Right cardiac atrium (tissue), 5 donors: Measurements from ENCODE around the gene POLN. TPM values are rescaled to one million over a fixed set of nuclear protein-coding genes. Genes with fewer than 3 reads are reported as not detected.
"Not testable (repeated sequence)": the region's sequence is repeated elsewhere in the genome, so short reads cannot be mapped to it uniquely, and the experiment has no call there.

ENCODE experiments used
- ATAC-seq, 2 donors: fragments of 200-7000 bp; cut with Tn5 transposase; one replicate each; pipeline versions ENCODE4 v1.8.0 to v1.9.1; 2020; ENCODE audit warnings: moderate library complexity in 2 of 2, mild to moderate bottlenecking in 1 of 2
- DNase-seq, 3 donors: peaks; one replicate each; pipeline ENCODE4 v3.0.0-alpha.2; 2020
- H3K27ac ChIP-seq: one replicate; pipeline ENCODE4 v1.5.1; 2013; ENCODE audit warnings: mild to moderate bottlenecking, low read length, control low read depth, moderate library complexity
- H3K27me3 ChIP-seq: one replicate; pipeline ENCODE4 v1.6.1; 2013; ENCODE audit not compliant: control insufficient read depth, insufficient read depth
- H3K4me1 ChIP-seq: one replicate; pipeline ENCODE4 v1.6.1; 2013; ENCODE audit warnings: low read length; ENCODE audit not compliant: control insufficient read depth, insufficient read depth
- H3K4me3 ChIP-seq: one replicate; pipeline ENCODE4 v1.5.1; 2013; ENCODE audit warnings: low read length, control low read depth
- H3K9me3 ChIP-seq: one replicate; pipeline ENCODE4 v1.6.1; 2013; ENCODE audit warnings: low read length; ENCODE audit not compliant: control insufficient read depth
- WGBS: extraction: QIAGEN DNeasy Blood & Tissue Kit; methylation state at CpG from one replicate; pipeline ENCODE4 v1.1.7; 2013; 5-methylcytosine and 5-hydroxymethylcytosine counted together
- intact Hi-C, 4 donors: fragments of 100-400 bp; cut with DNase I; formaldehyde crosslinking; loops; one replicate each; pipeline versions ENCODE4 v1.11.0 to v1.14.0; 2022 to 2023
- polyA plus RNA-seq: library from polyadenylated mRNA; stranded (reverse); fragments of 200-250 nt; gene quantifications from one replicate; pipeline ENCODE4 v1.2.3, GENCODE V29; 2013
- total RNA-seq, 4 donors: library from RNA; stranded (reverse); fragmentation: NEBNext Ultra II Directional; extraction: Animal tissue kit (Norgen Biotek cat#: 25700); gene quantifications; one replicate each; pipeline ENCODE4 v1.2.1, GENCODE V29; 2021
- donor health status: healthy with polysubstance abuse.
- donor health status: DM: no; HTN: yes; CAD: no.
- donor health status: DM: no; HTN: no; CAD: no.
- donor health status: DM: no; HTN: yes; CAD: no; lungs with severe emphysema.
- donor health status: DM: yes; HTN: yes; CAD: no.

The POLN gene
- total and polyA plus RNA-seq, 5 donors = 1.5 to 5.9 (median 3.8) TPM

- DNase-seq = no peak
- 50% methylated on average over 3 of the region's 3 CpGs for WGBS
- no peaks in the 10 kb centered on the region for H3K4me1 ChIP-seq
- ATAC-seq = no peak
- no peak overlapping the region for H3K27ac ChIP-seq
- no peaks in the 10 kb centered on the region for H3K27me3 ChIP-seq
- H3K9me3 ChIP-seq = no peaks in the 10 kb centered on the region
- intact Hi-C loops = no loop called here
- no peak overlapping the region for H3K4me3 ChIP-seq
Measured at GRCh38 chr4:2236944-2237666, 4.8 kb downstream of the POLN start.

DNA sequence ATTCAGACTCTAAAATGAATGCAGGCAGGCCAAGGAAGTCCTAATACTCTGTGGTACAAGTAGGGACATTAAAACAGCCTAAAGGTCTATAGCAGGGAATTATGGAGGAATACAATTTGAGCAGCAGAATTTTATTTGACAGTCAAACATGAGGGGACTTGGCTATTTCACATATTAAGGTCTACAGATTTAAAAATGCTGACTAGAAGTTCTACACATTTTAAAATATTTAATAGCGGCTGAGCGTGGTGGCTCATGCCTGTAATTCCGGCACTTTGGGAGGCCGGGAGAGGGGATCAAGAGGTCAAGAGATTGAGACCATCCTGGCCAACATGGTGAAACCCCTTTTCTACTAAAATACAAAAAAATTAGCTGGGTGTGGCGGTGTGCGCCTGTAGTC is 10.8 kb downstream of the POLN start:
- intact Hi-C loops = no loop called here
- H3K27me3 ChIP-seq = no peaks in the 10 kb centered on the region
- H3K4me3 ChIP-seq = no peak overlapping the region
- no peaks in the 10 kb centered on the region for H3K4me1 ChIP-seq
- no peak for DNase-seq
- no peak overlapping the region for H3K27ac ChIP-seq
- ATAC-seq = no peak
- WGBS = 99% methylated on average over 6 of the region's 6 CpGs
- H3K9me3 ChIP-seq = no peaks in the 10 kb centered on the region

DNA sequence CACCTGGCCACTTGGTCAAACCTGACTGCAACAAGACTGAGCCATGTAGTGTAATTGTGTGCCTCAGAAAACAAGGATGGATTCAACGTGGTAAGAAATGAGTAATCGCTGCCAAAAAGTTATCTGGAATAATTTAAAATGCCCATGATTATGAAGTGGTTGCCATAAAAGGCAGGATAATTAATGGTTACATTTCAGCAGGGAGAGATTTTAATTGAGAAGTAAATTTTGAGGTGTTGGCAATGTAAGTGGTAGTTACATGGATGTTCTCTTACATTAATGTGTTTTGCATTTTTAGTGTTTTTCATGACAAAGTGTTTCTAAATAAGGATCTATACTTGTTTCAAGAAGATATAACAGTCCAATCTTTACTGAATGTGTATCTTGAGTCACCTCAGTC is 15.7 kb downstream of the POLN start:
- 75% methylated on average over 2 of the region's 2 CpGs for WGBS
- no peaks in the 10 kb centered on the region for H3K27me3 ChIP-seq
- no peak overlapping the region for H3K4me3 ChIP-seq
- no peaks in the 10 kb centered on the region for H3K9me3 ChIP-seq
- intact Hi-C loops = loop anchor here in 2 of 4 donors (10.0 kb wide), 1 partner anchor 239 kb away; the partner anchor contains the start of gene RNF4 (in 2 of the 2)
- DNase-seq = no peak
- no peak overlapping the region for H3K27ac ChIP-seq
- no peaks in the 10 kb centered on the region for H3K4me1 ChIP-seq
- ATAC-seq = no peak

DNA sequence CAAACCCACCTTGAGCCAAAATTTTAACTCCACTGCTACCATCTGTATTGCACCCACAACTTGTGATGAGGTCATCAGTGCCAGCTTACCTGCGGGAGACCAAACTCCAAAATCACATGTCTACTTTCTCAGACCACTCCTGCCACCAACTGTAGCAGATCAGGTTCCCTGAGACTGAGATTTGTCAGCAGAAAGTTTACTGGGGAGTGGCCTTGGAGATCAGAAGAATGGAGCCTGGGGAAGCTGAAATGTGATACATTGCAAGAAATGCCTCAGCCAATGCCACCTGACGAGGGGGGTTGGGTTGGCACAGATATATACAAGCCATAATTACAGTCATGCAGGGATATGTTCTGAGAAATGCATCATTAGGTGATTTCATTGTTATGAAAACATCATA is 19.1 kb downstream of the POLN start:
- H3K9me3 ChIP-seq = no peaks in the 10 kb centered on the region
- no peak overlapping the region for H3K27ac ChIP-seq
- WGBS = 92% methylated on average over 2 of the region's 2 CpGs
- H3K27me3 ChIP-seq = no peaks in the 10 kb centered on the region
- intact Hi-C loops = loop anchor here in 2 of 4 donors (10.0 kb wide), 1 partner anchor 242 kb away; the partner anchor contains the start of gene RNF4 (in 2 of the 2)
- H3K4me3 ChIP-seq = no peak overlapping the region
- no peaks in the 10 kb centered on the region for H3K4me1 ChIP-seq
- DNase-seq (no peak), ATAC-seq (no peak)

- H3K27me3 ChIP-seq, H3K4me1 ChIP-seq, H3K27ac ChIP-seq, DNase-seq, H3K9me3 ChIP-seq, H3K4me3 ChIP-seq, ATAC-seq: not testable (repeated sequence)
- intact Hi-C loops = loop anchor here in 2 of 4 donors (10.0 kb wide), 1 partner anchor 243 kb away; the partner anchor contains the start of gene RNF4 (in 2 of the 2)
- WGBS = 67% methylated on average over 4 of the region's 4 CpGs
Measured at GRCh38 chr4:2221378-2221777, 20.5 kb downstream of the POLN start.

DNA sequence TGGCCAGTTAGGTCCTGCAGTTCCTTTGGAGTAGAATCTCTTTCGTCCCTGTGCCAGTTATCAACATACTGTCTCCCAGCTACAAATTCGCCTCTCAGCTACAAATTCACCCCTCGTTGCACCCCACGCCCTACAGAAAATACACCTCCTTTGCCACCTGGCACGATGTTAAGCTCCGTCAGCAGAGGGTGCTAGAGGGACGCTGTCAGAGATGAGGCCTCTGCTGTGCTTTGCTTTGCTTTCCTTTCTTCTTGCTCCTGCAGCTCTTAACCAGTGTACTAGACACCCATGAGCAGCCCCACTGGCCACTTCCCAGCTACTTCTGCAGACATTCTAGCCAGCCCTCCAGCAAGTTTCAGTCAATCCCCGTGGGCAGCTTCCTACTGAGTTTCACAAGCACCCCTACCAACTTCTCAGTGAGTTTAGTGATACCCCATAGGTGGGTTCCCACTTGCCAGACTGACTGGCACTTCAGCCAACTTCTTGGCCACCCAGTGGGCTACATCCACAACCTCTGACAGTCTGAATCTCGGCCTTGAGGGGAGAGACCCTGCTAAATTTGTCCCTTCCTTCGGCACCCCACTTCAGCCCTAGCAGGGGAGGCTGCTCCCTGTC is 21.8 kb downstream of the POLN start:
- WGBS = 11% methylated on average over 10 of the region's 10 CpGs
- no peaks in the 10 kb centered on the region for H3K9me3 ChIP-seq
- ATAC-seq = peak; percentile 84 to 85
- no peaks in the 10 kb centered on the region for H3K4me1 ChIP-seq
- H3K27ac ChIP-seq = no peak overlapping the region
- intact Hi-C loops = loop anchor here in 2 of 4 donors (10.0 kb wide), 1 partner anchor 245 kb away; the partner anchor contains the start of gene RNF4 (in 2 of the 2)
- no peaks in the 10 kb centered on the region for H3K27me3 ChIP-seq
- H3K4me3 ChIP-seq = no peak overlapping the region
- peak; percentile 64 to 88 (median 74) for DNase-seq

- 87% methylated on average over 6 of the region's 6 CpGs for WGBS
Measured at GRCh38 chr4:2219233-2219760, 22.6 kb downstream of the POLN start.

GRCh38 chr4:2218436-2218835 is 23.5 kb downstream of the POLN start:
- ATAC-seq = no peak
- H3K27me3 ChIP-seq = no peaks in the 10 kb centered on the region
- no peak for DNase-seq
- H3K9me3 ChIP-seq = no peaks in the 10 kb centered on the region
- no peak overlapping the region for H3K4me3 ChIP-seq
- intact Hi-C loops = no loop called here
- H3K27ac ChIP-seq = no peak overlapping the region
- no peaks in the 10 kb centered on the region for H3K4me1 ChIP-seq
- 89% methylated on average over 1 of the region's 1 CpG for WGBS

More at GRCh38 chr4:2219233-2219760, 22.6 kb downstream of the POLN start:
- Histone ChIP-seq H3K4me1 (no peaks in the 10 kb centered on the region), H3K4me3 (no peak overlapping the region), H3K27me3 (no peaks in the 10 kb centered on the region), H3K27ac (no peak overlapping the region), H3K9me3 (no peaks in the 10 kb centered on the region)
- intact Hi-C loops = no loop called here
- ATAC-seq = no peak
- DNase-seq = no peak

DNA sequence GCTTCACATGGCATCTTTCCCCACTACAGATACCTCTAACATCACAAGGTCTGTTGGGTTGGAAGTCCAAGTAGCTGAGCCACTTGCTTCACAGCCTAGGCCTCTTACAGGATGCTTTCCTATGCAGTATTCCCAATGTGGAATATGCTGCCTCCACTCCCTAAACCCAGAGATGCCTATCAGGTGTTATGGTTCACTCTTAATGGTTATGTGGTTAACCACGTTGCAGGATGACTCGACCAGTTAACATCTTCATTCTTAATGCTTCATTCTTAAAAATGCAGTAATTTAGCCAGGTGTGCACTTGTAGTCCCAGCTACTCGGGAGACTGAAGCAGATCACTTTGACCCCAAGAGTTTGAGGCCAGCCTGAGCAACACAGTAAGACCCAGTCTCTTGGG is 24.2 kb downstream of the POLN start:
- no peak overlapping the region for H3K4me3 ChIP-seq
- intact Hi-C loops = no loop called here
- H3K9me3 ChIP-seq = no peaks in the 10 kb centered on the region
- H3K4me1 ChIP-seq = no peaks in the 10 kb centered on the region
- no peaks in the 10 kb centered on the region for H3K27me3 ChIP-seq
- ATAC-seq (no peak), DNase-seq (no peak)
- no peak overlapping the region for H3K27ac ChIP-seq
- 72% methylated on average over 3 of the region's 3 CpGs for WGBS

GRCh38 chr4:2212831-2213230 is 29.1 kb downstream of the POLN start:
- no peak overlapping the region for H3K4me3 ChIP-seq
- no peaks in the 10 kb centered on the region for H3K27me3 ChIP-seq
- no peak for DNase-seq
- no peaks in the 10 kb centered on the region for H3K4me1 ChIP-seq
- H3K9me3 ChIP-seq = no peaks in the 10 kb centered on the region
- intact Hi-C loops = no loop called here
- no peak overlapping the region for H3K27ac ChIP-seq
- no peak for ATAC-seq
- WGBS = 84% methylated on average over 1 of the region's 1 CpG

- intact Hi-C loops, H3K27ac ChIP-seq, H3K4me3 ChIP-seq, H3K4me1 ChIP-seq, H3K27me3 ChIP-seq, ATAC-seq, DNase-seq, H3K9me3 ChIP-seq: not testable (repeated sequence)
- WGBS = 94% methylated on average over 1 of the region's 1 CpG
Measured at GRCh38 chr4:2202789-2203188, 39.1 kb downstream of the POLN start.
